GM19467 (cell line): ENCODE data around the gene TTC38.

Experiments
- ATAC-seq: cut with Tn5 transposase; IDR thresholded peaks from one replicate; pipeline ENCODE4 v1.9.1; 2021; ENCODE audit warnings: mild to moderate bottlenecking, moderate library complexity; ENCODE audit not compliant: unreplicated experiment

Gene TTC38

DNA sequence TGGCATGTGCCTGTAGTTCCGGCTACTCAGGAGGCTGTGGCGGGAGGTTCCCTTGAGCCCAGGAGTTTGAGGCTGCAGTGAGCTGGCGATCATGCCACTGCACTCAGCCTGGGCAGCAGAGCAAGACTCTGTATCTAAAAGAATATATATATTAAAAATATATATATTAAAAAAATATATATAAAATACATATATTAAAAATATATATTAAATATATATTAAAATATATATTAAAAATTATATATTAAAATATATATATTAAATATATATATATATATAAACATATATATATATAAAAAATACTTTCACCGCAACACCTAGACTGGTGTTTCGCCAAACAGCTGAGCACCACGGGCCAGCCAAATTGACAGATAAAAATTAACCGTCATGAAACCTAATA lies 8.8 kb downstream of the TTC38 start:
- no peak for ATAC-seq

DNA sequence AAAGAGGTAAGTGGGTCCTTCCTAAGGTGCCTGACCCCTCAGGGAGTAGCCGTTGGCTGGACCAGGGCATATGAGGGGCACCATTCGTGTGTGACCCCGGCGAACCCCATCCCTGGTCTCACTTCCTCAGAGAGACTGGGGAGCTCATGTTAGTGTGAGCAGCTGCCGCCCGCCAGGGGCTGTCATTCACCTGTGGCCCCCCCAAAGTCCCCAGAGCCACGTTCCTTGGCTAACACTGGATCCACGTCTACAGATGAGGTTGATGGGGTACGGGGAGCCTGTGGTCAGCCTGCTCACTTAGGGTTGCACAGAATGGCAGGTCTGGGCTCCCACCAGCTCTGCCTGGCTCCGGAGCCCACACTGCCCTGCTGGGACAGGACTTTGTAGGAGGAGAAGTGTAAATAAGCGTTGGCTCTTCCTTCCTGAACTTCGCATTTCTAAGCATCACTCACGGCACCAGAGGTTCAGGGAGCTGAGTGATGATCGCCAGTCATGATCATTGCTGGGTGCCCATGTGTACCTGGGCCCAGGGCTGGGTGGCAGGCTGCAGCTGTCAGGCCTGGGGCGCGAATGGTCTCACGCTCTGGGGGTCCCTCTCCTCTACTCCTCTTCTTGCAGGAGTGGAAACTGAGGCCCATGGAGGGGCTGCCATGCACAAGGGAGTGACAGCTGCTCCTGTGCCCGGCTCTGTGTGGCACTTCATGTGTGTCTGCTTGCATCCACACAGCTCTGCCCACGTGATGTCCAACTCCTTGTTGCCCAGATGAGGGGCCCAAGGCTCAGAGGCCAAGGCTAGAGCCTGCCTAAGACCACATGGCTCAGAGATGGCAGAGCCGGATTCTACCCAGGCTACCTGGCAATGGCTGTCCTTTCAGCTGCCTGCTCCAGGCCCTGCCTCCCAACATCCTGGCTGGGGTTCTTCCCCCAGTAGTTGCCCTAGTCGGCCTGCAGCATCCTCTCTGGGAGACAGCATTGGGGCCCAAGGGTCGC lies 11.1 kb downstream of the TTC38 start:
- ATAC-seq = no peak

DNA sequence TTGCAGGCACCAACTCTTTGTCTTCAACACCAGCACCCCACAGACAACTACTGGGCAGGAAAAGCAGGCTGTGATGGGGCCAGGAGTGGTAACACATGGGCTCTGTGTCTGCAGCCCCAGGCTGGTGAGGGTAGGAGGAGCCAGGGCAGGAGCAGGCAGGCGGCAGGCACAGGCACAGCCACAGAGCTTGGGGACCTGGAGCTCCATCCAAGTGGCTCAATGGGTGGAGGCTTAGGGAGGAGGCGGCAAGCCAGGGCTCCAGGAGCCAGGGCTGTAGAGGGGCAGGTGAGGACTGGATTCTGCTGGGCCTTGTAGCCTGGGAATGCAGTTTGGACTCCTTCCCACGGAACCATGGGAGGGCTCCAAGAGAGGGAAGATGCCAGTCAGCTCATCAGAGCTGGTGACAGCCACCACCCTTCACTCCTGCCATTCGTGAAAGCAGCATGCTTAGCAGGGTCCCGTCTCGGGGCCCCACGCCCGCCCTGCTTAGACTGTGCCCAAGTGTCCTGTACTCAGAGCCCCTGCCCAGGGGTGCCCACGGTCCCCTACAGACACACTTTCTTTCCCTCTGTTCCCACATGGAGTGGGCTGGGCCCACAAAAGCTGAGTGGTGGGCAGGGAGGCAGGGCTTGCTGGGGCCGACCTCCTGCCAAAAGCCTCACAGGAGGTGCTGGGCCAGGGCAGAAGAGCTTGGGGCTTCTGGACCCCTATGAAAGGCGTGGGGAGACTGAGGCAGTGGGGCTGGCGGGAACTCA lies 12.4 kb downstream of the TTC38 start:
- ATAC-seq = no peak

DNA sequence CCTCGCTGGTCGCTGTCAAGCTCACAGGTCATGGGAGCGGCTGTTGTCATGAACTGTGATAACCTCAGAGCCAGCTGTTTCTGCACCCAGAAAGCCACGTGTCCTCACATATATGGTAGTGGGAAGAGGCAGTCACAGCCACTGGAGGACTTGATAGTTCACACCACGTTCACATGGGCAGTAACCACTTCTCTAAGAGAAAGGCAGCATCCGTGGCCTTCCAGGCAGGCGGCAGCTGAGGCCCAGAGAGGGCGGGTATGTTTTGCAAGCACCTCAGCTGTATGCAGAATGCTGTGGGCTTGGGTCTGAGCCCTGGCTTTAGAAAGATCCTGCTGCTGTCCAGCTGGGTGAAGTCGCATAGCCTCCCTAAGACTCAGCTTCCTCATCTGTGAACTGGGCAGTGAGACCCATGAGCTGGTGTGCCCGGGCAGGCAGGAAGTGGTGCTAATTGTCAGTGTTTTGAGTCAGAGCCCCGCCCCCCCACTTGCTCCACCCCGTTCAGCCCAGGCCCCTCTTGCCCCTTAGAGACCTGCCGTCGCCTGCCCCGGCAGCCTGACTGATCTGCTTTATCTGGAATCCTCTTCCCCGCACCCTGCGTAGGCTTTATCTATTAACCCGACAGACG lies 13.3 kb downstream of the TTC38 start:
- ATAC-seq = no peak

DNA sequence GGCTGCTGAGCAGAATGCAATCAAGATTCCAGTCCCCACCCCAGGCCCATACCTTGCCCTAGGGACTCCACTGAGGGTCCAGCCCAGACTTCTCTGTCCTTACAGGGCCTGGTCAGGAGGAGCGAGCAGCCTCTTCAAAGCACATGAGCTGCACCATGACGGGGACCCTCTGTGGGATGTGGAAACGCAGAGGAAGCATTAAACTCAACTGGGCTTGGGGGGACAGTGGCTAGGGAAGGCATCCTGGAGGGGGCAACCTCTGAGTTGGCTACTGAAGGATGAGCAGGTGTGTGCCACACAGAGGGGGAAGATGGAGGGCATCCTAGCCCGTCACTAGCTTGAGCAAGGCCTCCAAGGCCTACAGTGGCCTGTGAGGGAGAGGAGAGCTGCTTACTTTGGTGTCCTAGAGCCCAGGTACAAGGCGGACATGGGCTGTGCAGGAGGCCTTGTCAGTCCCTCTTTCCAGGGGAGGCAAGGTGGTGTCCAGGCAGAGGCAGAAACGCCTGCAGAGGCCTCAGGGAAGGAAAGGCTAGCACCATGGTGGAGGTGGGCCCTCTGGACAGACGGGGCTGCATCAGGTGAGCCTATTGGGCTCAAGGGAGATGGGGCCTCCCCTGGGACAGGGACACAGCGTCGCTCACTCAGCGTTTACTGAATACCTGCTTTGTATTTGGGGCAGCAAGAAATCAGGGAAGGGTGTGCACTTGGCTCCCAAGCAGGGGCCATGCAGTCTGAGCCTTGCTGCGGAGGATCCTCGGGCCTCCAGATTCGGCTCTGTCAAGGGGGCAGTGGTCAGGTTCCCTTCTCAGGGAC lies 14.3 kb downstream of the TTC38 start:
- no peak for ATAC-seq

DNA sequence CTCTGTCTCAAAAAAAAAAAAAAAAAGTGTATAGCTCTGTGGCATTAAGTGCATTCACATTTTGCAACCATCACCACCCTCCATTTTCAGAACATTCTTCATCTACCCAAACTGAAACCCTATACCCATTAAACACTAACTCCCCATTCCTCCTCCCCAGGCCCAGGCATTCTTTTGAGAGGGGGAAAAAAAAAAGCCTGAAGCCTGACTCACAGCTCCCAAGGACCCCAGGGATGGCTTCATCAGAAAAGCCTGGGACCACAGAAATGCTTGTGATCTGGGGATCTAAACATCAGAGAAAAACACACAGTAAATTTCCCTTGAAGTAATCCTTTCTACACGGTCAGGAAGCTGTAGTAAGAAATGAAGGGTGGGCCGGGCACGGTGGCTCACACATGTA lies 18.2 kb downstream of the TTC38 start:
- no peak for ATAC-seq

DNA sequence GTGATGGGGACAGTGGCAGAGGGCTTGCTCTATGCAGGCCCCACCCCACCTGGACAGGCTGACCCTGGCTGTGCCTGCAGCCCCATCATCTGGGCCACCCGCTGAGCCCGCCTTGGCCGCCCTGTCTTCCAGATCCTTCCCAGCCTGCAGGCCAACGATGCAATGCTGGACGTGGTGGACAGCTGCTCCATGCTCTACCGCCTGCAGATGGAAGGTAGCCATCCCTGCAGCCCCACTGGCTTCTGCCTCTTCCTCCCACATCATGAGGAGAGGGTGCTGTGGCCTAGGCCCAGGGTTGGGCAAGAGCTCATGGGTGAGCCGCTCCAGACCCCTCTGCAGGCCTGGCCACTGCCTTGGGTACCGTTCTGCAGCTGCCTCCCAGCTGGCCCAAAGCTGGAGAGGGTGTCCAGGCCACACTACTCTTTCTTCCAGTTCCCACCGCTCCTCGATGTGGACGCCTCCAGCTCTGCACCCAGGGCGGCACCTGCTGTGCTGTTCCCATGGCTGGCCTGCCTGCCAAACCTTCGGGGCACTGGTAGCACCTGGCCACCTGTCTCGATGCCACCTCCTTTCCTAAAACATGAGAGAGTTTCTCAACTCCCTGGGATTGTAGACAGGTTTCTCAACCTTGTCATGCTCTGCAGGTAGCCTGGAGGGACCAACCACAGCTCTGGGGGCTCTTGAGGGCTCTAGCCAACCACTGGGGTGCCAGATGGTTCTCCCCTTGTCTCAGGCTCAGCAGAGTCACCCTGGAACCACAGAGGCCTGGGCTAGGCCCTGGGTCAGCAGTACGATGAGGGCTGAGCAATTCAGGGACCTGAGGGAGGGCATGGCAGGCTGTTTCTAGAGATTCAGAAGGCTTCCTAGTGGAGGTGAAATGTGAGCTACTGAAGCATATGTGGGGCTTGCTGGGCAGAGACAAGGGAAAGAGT lies 19.4 kb downstream of the TTC38 start:
- ATAC-seq = no peak

DNA sequence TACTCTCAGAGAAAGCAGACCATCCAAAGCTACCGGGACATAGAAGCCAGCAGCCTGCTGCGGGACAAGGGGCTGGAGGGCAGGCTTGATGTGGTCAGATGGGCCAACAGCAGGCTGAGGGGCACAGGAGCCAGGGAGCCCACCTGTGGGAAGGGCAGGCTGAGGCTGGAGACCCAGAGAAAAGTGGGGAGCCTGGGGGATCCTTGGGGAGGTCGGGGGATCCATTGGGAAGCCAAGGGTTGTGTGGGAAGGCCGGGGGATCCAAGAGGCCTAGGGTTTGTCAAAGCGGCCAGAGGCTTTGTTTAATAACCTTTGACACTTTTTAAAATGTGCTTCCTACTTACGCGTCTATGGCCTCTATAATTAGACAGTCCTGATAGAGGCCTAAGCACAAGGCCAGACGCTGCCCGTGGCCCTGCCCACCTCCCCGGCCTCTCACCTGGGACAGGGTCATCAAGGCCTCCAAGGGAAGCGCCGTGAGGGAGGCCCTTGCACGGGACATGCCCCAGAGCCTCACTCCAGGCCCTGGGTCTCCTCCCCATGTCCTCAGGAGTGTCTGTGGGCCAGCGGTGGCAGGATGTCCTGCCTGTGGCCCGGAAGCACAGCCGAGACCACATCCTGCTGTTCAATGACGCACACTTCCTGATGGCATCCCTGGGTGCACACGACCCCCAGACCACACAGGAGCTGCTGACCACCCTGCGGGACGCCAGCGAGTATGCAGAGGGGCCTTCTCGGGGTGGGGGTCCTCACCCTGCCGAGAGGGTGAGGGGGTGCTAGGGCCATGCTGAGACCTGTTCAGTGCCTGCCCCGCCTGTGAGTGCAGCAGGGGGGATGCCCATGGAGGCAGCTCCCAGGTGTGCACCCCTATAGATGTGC lies 20.3 kb downstream of the TTC38 start:
- peak; percentile 68 for ATAC-seq

DNA sequence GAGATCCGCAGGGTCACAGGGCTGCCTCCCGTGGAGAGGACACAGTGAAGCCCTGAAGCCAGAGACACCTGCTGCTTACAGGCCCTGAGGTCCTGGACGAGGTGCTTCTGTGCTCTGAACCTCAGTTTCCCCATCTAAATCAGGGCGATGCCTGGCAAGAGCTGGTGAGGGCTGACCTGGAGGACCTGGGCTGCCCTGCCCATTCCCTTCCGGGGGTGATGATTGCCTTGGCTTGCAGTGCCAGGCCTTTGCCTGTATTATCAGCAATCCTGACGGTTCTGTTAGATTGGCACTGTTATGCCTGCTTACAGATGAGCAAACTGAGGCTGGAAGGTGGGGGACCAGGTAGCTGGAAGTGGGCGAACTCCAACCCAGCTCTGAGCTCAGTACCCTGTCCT lies 21.0 kb downstream of the TTC38 start:
- no peak for ATAC-seq

DNA sequence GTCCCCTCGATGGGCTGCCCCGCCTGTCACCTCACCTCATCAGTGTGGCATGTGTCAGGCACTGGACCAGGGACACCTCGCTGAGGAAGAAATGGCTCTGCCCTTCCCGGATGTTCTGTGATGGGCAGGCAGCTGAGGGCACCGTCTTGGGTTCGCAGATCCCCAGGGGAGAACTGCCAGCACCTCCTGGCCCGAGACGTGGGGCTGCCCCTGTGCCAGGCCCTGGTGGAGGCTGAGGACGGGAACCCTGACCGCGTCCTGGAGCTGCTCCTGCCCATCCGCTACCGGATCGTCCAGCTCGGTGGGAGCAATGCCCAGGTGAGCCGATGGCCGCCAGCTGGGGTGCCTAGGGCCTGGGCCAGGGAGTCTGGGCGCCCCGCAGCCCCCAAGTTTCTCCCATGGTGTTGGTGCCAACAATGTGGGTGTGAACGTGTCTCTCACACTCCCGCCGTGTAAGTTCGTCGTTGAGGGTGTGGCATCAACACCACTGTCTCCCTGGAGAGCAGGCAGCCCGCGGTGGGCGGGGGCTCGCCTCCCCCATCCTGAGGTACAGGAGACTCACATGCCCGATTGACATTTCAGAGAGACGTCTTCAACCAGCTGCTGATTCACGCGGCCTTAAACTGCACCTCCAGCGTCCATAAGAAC lies 21.6 kb downstream of the TTC38 start:
- ATAC-seq = no peak

DNA sequence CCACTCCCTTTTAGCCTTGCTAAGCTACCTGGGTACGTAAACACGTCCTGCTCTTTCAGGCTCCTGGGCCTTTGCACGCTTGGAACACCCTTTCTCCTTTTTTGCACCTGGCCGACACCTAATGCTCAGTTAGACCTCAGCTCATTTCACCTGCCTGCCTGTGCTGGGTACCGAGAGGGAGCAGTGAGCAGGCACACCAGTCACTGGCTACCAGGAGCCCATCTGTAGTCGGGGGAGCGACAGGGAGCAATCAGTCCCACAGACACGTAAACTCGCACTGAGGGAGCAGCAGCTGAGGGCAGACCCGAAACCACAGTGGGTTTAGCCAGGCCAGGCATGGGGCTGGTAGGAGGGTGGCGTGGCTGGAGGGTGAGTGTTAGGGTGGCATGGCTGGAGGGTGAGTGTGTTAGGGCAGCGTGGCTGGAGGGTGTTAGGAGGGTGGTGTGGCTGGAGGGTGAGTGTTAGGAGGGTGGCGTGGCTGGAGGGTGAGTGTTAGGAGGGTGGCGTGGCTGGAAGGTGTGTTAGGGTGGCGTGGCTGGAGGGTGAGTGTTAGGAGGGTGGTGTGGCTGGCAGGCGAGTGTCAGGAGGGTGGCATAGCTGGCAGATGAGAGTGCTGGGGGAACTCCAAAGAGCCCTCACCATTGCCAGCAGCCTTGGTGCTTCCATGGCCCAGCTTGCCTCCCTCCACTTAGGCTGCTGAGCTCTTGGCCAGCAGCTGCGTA lies 22.5 kb downstream of the TTC38 start:
- no peak for ATAC-seq

DNA sequence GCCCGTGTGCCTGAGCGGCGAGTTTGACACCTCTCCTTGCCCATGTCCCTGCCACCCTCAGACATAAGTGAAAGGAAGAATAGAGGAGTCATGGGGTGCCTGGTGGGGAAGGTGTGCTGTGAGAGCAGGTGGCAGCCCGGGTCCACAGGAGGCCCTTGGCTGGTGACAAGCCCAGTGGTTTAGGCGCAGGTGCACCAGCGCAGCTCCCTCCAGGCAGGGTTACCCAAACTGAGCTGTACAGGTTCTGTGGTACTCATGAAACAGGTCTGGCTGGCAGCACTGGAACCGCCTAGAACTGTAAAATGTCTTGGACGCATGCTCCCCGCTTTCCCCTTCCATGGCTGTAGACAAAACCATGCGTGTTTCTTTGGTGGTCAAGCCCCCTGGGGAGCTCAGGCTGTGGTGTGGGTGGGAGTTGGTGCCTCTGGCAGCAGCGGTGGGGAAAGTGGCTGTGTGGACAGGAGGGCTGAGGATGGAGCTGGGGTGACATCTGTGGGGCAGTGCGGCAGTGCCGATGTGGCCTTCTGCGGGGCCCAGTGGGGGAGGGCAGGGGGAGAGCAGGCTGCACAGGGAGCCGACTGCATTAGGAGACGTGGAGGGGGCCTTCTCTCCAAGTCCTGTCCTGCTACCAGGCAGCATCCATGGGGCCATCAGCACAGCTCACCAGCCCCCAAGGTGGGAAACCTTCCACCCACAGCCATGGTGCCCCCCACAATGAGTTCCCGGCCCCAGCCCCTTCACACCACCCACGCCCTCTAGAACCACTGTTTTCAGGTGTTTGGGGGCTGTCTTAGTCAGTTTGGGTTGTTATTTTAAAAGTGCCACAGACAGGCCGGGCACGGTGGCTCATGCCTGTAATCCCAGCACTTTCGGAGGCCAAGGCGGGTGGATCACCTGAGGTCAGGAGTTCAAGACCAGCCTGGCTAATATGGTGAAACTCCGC lies 23.3 kb downstream of the TTC38 start:
- ATAC-seq = no peak

DNA sequence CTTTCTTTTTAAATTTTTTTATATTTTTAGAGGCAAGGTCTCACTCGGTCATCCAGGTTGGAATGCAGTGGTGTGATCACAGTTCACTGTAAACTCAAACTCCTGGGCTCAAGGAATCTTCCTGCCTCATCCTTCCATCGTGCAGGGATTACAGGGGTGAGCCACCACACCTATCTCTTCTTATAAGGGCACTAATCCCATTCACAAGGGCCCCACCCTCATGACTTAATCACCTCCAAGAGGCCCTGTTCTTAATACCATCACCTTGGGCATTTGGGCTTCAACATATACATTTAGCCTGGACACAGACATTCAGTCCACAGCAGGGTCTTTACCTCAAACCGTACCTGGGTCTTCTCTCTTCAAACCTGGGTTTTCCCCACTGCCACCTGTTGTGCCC lies 24.4 kb downstream of the TTC38 start:
- ATAC-seq = no peak

DNA sequence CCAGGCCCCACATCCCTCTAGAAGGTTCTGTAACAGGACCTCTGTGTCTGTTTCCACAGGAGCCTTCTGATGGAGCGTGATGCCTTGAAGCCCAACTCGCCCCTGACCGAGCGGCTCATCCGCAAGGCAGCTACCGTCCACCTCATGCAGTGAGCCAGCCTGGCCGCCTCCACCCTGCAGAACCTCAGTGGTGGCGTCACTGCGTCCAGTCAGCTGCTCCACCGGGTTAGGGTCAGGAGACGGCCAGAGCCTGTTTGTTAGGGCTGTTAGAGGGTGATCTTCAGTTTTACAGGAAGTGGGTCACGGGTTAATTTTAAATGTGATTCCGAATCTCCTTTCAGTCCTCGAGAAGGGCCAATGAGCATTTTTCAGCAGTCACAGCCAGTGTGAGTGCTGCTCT lies 24.9 kb downstream of the TTC38 start:
- ATAC-seq = no peak

DNA sequence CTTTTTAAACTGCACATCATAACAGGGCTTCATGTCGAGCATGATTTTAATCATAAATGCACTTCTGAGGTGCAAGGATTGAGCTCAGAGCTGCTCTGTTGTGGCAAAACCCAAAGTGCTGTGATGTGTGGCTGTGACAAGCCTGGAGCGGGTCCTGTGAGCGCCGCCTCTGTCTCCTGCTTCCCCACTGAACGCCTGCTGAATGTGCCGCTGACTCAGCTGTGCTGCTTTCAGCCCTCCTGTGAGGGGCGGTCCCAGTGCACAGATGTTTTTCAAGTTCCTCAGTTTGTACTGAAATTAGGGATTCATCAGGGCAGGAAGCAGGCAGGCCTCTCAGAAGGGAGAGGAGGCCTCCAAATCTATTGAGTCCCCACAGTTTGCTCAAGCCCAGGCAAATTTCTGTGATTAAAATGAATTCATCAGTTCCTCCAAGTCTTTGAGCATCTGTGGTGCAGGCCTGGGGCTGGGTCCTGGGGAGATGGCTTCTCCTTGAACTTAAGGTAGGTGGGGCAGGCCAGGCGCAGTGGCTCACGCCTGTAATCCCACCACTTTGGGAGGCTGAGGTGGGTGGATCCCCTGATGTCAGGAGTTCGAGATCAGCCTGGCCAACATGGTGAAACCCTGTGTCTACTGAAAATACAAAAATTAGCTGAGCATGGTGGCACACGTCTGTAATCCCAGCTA lies 25.9 kb downstream of the TTC38 start:
- ATAC-seq = no peak

DNA sequence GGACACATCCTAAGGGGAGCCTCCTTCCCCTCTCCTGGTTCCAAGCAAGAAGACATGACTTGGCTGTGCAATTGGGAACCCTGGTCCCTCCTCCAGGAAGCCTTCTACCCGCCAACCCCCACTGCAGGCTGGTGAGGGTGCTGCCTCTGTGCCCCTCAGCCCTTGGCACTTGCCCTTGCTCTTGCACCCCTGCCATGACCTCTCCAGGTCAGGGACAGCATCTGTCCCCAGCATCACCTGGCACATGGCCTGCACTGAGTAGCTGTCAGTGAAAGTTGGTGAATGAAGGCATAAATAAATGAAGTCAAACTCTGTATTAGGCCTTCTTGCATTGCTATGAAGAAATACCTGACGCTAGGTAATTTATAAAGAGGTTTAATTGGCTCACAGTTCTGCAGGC lies 27.0 kb downstream of the TTC38 start:
- no peak for ATAC-seq
